Stimulated activated CD8-positive, alpha-beta memory T cell treated with anti-CD3 and anti-CD28 coated beads, Interleukin-12 subunit alpha, Interleukin-12 subunit beta, amount 100 ng/mL, for 1 hour (primary cell): ENCODE results near the gene SULT1C4.
"Not testable (repeated sequence)": the region's sequence is repeated elsewhere in the genome, so short reads cannot be mapped to it uniquely, and the experiment has no call there.

Source experiments
- DNase-seq: peaks from one replicate; pipeline ENCODE4 v3.0.0-alpha.2; 2020; ENCODE audit warnings: low read depth

The SULT1C4 gene

DNA sequence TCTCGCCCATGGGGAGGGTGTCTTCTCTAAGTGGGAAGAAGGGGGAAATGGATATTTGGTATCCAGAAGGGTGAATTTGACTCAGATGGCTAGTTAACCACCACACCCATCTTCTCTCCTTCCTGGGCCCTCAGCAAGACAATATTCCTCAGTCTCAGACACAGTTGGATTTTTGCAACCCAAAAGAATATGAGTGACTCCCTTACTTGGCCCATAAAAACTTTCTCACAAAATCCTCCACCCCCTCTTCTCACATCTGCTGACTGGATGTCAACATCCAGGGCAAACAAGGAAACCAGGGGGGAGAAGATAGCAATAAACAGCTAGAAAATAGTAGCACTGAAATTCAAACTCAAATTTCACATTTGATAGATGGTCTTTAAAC lies 35.9 kb downstream of the SULT1C4 start:
- DNase-seq, result no peak

DNA sequence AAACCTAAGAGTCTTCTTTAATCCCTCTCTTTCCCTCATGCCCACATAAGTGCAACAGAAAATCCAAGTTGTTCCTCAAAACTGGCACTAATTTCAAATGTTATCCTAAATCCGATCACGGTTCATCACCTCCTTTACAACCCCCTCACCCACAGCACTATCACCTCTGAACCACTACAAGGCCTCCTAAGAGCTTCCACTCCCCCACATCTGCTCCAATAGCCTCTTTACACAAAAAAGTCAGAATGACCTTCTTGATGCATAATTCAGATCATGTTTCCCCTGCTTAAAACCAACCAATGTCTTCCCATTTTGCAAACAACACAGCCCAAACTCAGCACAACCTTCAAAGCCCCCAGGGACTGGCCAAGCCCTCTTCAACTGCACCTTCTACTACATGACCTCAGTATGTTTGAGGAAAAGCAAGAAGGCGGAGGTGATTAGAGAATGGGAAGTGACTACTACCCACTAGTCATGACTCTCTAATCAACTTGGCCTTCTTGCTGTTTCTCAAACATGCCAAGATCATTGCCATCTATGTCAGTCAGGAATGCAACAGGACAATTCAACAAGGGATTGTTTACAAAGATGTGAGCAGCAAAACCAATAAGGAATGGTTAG lies 36.6 kb downstream of the SULT1C4 start:
- no peak for DNase-seq

DNA sequence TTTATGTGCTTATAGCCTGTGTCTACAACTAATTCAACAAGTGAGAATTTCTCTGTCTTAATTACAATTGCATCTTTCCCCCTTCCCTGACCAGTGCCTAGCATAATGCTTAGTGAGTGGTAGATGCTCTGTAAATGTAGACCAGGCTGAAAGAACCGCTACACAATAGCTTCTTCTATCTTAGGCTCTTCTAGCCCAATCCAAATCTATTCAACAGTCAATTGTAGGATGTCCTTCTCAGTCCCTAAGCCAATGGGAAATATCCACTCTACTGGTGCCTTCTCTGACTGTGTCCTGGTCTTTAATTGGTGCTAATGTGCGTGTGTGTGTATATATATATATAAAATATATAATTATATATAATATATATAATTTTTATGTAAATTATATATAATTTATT lies 37.2 kb downstream of the SULT1C4 start:
- DNase-seq, result no peak

DNA sequence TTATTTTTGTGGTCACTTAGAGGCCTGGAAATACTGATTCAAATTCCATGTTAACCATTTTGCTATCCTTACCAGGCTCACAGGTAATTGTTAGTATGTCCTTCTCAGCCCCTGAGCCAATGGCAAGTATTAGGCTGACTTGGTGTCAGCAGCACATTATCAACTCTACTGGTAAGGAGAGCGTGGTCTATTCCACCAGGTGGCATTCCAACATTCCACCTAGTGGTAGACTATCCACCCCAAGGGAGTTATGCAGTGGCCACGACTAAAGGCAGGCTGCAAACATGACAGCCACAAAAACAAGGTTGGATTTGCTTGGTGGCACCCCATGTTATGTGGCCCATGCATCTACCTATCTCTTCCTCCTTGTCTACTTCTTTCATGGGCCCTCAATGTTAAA lies 39.5 kb downstream of the SULT1C4 start:
- DNase-seq, result no peak

DNA sequence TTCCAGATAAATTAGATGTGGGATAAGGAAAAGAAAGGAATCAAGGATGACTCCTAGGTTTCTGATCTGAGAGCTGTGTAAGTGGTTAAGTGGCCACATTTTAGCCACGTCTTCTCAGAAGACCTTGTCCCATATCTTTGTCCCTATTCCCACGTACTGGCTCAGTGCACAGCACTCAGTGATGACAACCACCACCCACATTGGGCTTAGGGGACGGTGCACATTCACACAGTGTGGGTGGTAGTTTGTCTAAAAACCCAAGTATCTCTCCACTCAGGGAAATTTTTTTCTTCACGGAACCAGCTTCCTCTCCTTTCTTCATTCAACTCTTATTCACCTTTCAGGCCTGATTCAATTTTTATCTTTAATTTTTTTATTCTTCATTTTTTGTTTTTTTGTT lies 40.7 kb downstream of the SULT1C4 start:
- no peak for DNase-seq

DNA sequence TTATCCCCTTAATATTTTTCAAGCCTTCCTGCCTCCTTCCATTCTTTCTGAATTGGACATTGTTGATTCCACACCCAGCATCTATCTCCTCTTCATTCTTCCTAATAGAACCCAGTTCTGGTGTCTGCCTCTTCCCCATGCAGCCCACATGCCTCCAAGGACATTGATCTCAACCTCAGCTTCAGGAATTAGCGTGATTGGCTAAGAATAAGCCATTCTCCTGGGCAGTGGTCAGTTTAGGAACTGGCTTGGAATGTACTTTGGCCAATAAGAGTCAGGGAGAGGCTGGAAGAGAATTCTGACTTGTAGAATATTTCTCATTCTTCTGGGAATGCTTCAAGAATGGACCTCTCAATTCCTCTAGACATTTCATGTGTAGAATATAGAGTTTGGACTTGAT lies 45.3 kb downstream of the SULT1C4 start:
- no peak for DNase-seq

DNA sequence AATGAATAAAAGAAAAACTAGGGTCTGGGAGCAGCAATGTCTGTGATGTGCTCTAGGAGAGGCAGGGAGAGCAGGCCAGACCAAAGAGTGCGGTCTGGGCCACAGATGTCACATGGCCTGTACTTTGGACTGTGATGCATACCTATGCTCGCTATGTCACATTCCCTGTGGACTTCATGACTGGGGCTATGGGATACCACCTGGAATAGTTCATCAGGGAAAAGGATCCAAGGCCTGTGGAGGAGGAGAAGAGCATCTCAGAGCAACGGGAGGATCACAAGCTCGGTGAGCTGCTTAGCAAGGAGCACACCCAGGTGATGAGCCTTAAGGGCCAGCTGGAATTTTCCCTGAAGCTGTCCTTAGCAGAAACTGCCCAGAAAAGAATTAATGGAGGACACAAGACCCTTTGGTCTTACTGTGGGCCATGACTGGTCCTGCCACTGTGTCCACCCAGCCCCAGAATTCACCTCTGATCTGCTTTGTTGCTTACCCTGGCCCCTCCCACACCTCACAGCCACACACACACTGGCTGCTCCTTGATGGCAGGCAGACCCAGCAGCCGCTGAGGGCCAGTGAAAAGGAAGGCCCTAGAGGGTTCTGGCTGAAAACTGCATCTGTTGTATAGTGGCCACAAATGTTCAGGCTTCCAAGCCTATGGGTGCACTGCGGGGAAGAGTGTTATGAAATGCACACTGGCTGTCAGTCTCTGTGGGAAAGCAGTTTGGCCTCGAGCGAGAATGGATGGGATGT lies 45.9 kb downstream of the SULT1C4 start:
- no peak for DNase-seq

DNA sequence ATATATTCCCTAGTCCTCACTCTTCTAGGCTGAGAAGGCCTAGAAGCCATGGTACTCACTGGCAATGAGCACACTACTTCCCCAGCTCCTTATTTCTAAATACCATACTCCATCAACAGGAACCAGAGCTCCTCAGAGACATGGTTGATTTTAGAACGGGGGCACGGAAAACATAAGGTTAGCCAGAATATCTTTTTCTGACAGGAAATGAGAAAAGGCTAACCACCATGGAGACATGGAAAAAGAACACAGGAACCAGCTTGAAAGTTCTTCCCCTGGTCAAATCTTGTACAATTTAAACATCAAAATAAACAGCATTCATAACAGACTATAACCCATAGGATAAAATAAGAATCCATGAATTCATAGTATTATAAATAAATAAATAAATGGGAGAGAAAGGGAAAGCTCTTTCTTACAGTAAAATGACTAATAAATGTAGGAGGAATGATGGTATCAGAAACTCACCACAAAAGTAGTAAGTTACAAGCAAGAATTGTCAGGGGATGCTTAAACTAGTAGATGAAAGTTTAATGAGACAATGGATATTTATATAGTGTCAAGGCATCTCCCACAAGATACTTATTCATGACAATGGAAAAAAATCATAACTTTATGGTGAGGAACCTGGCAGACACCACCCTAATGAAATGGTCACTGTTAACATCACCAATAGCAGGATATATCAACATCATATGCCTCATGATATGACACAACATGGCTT lies 50.7 kb downstream of the SULT1C4 start:
- no peak for DNase-seq

DNA sequence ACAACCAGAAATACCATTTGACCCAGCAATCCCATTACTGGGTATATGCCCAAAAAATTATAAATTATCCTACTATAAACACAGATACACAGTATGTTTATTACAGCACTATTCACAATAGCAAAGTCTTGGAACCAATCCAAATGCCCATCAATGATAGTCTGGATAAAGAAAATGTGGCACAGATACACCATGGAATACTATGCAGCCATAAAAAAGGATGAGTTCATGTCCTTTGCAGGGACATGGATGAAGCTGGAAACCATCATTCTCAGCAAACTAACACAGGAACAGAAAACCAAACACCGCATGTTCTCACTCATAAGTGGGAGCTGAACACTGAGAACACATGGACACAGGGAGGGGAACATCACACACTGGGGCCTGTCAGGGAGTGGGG lies 57.8 kb downstream of the SULT1C4 start:
- DNase-seq, result not testable (repeated sequence)

DNA sequence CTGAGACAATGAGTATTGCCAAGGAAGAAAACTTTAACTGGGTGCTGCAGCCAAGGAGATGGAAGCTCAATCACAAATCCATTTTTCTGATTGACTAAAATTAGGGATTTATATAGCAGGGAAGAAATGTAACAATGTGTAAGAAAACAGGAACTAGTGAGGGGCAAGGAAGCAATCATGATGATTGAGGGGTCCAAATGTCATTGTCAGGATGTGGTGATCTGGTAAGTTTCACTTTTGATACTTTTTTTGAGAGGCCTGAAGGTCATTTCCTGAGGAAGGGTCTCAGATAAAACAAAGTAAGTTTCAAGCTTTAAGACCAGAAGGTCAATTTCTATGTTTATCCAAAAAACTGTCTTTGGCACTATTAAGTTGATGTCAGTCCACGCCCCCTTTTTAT lies 59.2 kb downstream of the SULT1C4 start:
- no peak for DNase-seq
